Liver (tissue), 9 donors: ENCODE data around the gene SMIM31. TPM values are rescaled to one million over a fixed set of nuclear protein-coding genes. Genes with fewer than 3 reads are reported as not detected.

ENCODE experiments used
- DNase-seq: peaks from one replicate; pipeline ENCODE4 v3.0.0-alpha.2; 2017; ENCODE audit warnings: low spot score
- H3K27ac ChIP-seq, 2 donors: one replicate each; pipeline ENCODE4 v1.7.0; 2013; ENCODE audit warnings: inconsistent platforms in 2 of 2, low read length in 2 of 2, control low read depth in 1 of 2, low read depth in 1 of 2, mild to moderate bottlenecking in 1 of 2
- H3K27me3 ChIP-seq, 4 donors: one replicate each; pipeline versions ENCODE4 v1.6.1 to v1.7.0; 2013; ENCODE audit warnings: low read length in 3 of 4, inconsistent platforms in 1 of 4, mild to moderate bottlenecking in 1 of 4, moderate library complexity in 1 of 4; ENCODE audit not compliant: control insufficient read depth in 4 of 4, insufficient read depth in 4 of 4
- H3K36me3 ChIP-seq, 4 donors: one replicate each; pipeline versions ENCODE4 v1.6.1 to v1.7.0; 2013; ENCODE audit warnings: low read length in 3 of 4, mild to moderate bottlenecking in 3 of 4, low read depth in 1 of 4, moderate library complexity in 1 of 4; ENCODE audit not compliant: control insufficient read depth in 4 of 4, insufficient read depth in 3 of 4
- H3K4me1 ChIP-seq, 4 donors: one replicate each; pipeline versions ENCODE4 v1.6.1 to v1.7.0; 2013; ENCODE audit warnings: low read length in 3 of 4, mild to moderate bottlenecking in 3 of 4, moderate library complexity in 1 of 4; ENCODE audit not compliant: control insufficient read depth in 4 of 4, insufficient read depth in 4 of 4
- H3K4me3 ChIP-seq, 3 donors: one replicate each; pipeline versions ENCODE4 v1.6.1 to v1.7.0; 2013; ENCODE audit warnings: low read length in 3 of 3, control low read depth in 1 of 3, low read depth in 1 of 3, mild to moderate bottlenecking in 1 of 3
- H3K9ac ChIP-seq, 2 donors: one replicate each; pipeline ENCODE4 v1.7.0; 2013; ENCODE audit warnings: low read length in 2 of 2, mild to moderate bottlenecking in 2 of 2, moderate library complexity in 2 of 2, control low read depth in 1 of 2, low read depth in 1 of 2
- H3K9me3 ChIP-seq, 4 donors: one replicate each; pipeline versions ENCODE4 v1.6.1 to v1.7.0; 2013; ENCODE audit warnings: low read length in 3 of 4; ENCODE audit not compliant: control insufficient read depth in 4 of 4
- CTCF ChIP-seq: fragments of 150-350 bp; IDR thresholded peaks from 2 replicates; pipeline ENCODE4 v1.5.1; 2017; ENCODE audit warnings: improper control_type of control experiment, low read depth, low read length; ENCODE audit not compliant: missing input control
- EGR1 ChIP-seq, 2 donors: IDR thresholded peaks; 2 replicates each; pipeline ENCODE4 v1.6.1; 2016 to 2018; ENCODE audit warnings: antibody characterized with exemption in 2 of 2, low read depth in 2 of 2
- FOXA1 ChIP-seq: IDR thresholded peaks from 2 replicates; pipeline ENCODE4 v1.6.1; 2016; ENCODE audit warnings: antibody characterized with exemption
- FOXA2 ChIP-seq: IDR thresholded peaks from 2 replicates; pipeline ENCODE4 v1.6.1; 2016; ENCODE audit warnings: antibody characterized with exemption
- HNF4A ChIP-seq, 2 donors: conservative IDR thresholded peaks; 2 replicates each; pipeline ENCODE4 v1.6.1; 2016; ENCODE audit warnings: antibody characterized with exemption in 2 of 2, mild to moderate bottlenecking in 2 of 2
- HNF4G ChIP-seq: IDR thresholded peaks from 2 replicates; pipeline ENCODE4 v1.6.1; 2016; ENCODE audit warnings: antibody characterized with exemption
- JUND ChIP-seq, 2 donors: IDR thresholded peaks; 2 replicates each; pipeline ENCODE4 v1.6.1; 2016; ENCODE audit warnings: antibody characterized with exemption in 2 of 2
- MAX ChIP-seq: IDR thresholded peaks from 2 replicates; pipeline ENCODE4 v1.6.1; 2016; ENCODE audit warnings: antibody characterized with exemption
- NR2F2 ChIP-seq: IDR thresholded peaks from 2 replicates; pipeline ENCODE4 v1.6.1; 2016; ENCODE audit warnings: antibody characterized with exemption
- RAD21 ChIP-seq, 2 donors: IDR thresholded peaks; 2 replicates each; pipeline ENCODE4 v1.6.1; 2016; ENCODE audit warnings: antibody characterized with exemption in 2 of 2, mild to moderate bottlenecking in 2 of 2
- REST ChIP-seq: IDR thresholded peaks from 2 replicates; pipeline ENCODE4 v1.6.1; 2016; ENCODE audit warnings: antibody characterized with exemption, mild to moderate bottlenecking
- RXRA ChIP-seq, 2 donors: IDR thresholded peaks; 2 replicates each; pipeline ENCODE4 v1.6.1; 2017 to 2018; ENCODE audit warnings: antibody characterized with exemption in 2 of 2, mild to moderate bottlenecking in 1 of 2
- SP1 ChIP-seq: IDR thresholded peaks from 2 replicates; pipeline ENCODE4 v1.6.1; 2018; ENCODE audit warnings: antibody characterized with exemption, mild to moderate bottlenecking
- TAF1 ChIP-seq: conservative IDR thresholded peaks from 2 replicates; pipeline ENCODE4 v1.6.1; 2016; ENCODE audit warnings: antibody characterized with exemption, mild to moderate bottlenecking
- ZBTB33 ChIP-seq: IDR thresholded peaks from 2 replicates; pipeline ENCODE4 v1.6.1; 2016; ENCODE audit warnings: antibody characterized with exemption
- WGBS: extraction: QIAGEN DNeasy Blood & Tissue Kit; methylation state at CpG from one replicate; pipeline ENCODE4 v1.1.7; 2013; 5-methylcytosine and 5-hydroxymethylcytosine counted together
- polyA plus RNA-seq, 2 donors: library from polyadenylated mRNA; stranded (reverse) in 1 of 2; unstranded in 1 of 2; fragments of 200-250 nt in 1 of 2; fragments of >200 nt in 1 of 2; fragmentation: Nextera tagmentation in 1 of 2; extraction: Ambion mirVana in 1 of 2; gene quantifications; one replicate each; pipeline versions ENCODE4 v1.2.1 to v1.2.3, GENCODE V29; 2013 to 2015
- total RNA-seq, 2 donors: library from RNA; depleted of rRNA; stranded (reverse); fragments of >200 nt; gene quantifications; one replicate each; pipeline ENCODE4 v1.2.3, GENCODE V29; 2014
- donor health status: healthy.
- donor health status: healthy.
- donor health status: healthy.
- donor health status: healthy.
- donor health status: healthy.

SMIM31 gene
- total and polyA plus RNA-seq, 4 donors, result not detected

GRCh38 chr4:164730705-164731393, 23.1 kb upstream of the SMIM31 start:
- Histone ChIP-seq H3K36me3 (no peaks in the 10 kb centered on the region), H3K4me1 (no peaks in the 10 kb centered on the region), H3K27me3 (peaks cover 0 to 7% (median 0%) of the 10 kb centered on the region in 4 donors), H3K9me3 (no peaks in the 10 kb centered on the region), H3K4me3 (no peak overlapping the region), H3K9ac (no peak overlapping the region), H3K27ac (no peak overlapping the region)
- TF ChIP-seq JUND (IDR thresholded peaks at IDR 0.05) (no peak), FOXA2 (no peak), RXRA (IDR thresholded peaks at IDR 0.05) (no peak), MAX (no peak), HNF4G (no peak), NR2F2 (no peak), EGR1 (IDR thresholded peaks at IDR 0.05; ENCODE audit: low read depth in 2 of 2) (no peak), CTCF (no peak), REST (no peak), FOXA1 (no peak), SP1 (no peak), TAF1 (no peak), RAD21 (IDR thresholded peaks at IDR 0.05) (no peak)
- WGBS, result 35% methylated on average over 4 of the region's 4 CpGs
- no peak for DNase-seq

- no peak overlapping the region for H3K9ac ChIP-seq
- H3K27me3 ChIP-seq, result peaks cover 0 to 7% (median 0%) of the 10 kb centered on the region in 4 donors
- 31% methylated on average over 5 of the region's 5 CpGs for WGBS
- DNase-seq, result peak; percentile 43
- no peak overlapping the region for H3K4me3 ChIP-seq
- TF ChIP-seq HNF4A (conservative IDR thresholded peaks at IDR 0.05), result no peak
- TF ChIP-seq HNF4G, result no peak
- no peak for TF ChIP-seq FOXA2
- no peak for TF ChIP-seq ZBTB33
- TF ChIP-seq EGR1 (IDR thresholded peaks at IDR 0.05; ENCODE audit: low read depth in 2 of 2), result no peak
- no peak for TF ChIP-seq JUND (IDR thresholded peaks at IDR 0.05)
- peak; percentile 81 for TF ChIP-seq CTCF
- no peak for TF ChIP-seq SP1
- TF ChIP-seq TAF1, result no peak
- TF ChIP-seq RAD21 (IDR thresholded peaks at IDR 0.05), result peak; percentile 86 to 88
- TF ChIP-seq MAX, result no peak
- no peaks in the 10 kb centered on the region for H3K36me3 ChIP-seq
- no peaks in the 10 kb centered on the region for H3K4me1 ChIP-seq
- no peak overlapping the region for H3K27ac ChIP-seq
- no peaks in the 10 kb centered on the region for H3K9me3 ChIP-seq
Measured at GRCh38 chr4:164731827-164732474, 22.0 kb upstream of the SMIM31 start.
